GM19025 (cell line): ENCODE data around the gene PROSER3.

Experiments
- ATAC-seq: cut with Tn5 transposase; IDR thresholded peaks from one replicate; pipeline ENCODE4 v1.9.1; 2021; ENCODE audit warnings: mild to moderate bottlenecking, low read depth, moderate library complexity; ENCODE audit not compliant: unreplicated experiment

PROSER3 gene

DNA sequence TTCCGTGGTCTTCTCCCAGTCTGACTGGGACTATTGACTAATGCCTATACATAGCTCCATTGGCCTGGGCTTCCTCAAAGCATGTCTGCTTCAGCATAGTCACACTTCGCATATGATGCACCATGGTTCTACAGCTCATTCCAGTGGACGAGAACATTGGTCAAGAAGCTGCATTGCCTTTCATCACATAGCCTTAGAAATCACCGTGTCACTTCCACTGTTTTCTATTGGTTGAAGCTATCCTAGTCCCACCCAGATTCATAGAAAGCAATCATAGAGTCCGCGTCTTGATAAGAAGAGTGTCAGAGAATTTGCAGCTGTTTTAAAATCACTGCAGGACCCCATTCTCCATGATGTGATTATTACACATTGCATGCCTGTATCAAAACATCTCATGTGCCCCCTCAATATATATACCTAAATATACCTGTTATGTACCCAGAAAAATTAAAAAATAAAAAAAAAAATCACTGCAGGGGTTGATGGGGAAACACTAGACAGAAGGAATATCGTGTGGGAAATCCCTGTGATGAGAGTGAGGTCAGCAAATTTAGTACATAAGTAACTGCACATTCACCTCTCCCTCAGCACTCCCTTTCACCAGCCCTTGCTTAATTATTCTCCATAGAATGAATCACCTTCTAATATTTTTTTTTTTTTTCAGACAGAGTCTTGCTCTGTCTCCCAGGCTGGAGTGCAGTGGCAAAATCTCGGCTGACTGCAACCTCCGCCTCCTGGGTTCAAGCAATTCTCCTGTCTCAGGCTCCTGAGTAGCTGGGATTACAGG lies 15.2 kb downstream of the PROSER3 start:
- ATAC-seq = no peak

DNA sequence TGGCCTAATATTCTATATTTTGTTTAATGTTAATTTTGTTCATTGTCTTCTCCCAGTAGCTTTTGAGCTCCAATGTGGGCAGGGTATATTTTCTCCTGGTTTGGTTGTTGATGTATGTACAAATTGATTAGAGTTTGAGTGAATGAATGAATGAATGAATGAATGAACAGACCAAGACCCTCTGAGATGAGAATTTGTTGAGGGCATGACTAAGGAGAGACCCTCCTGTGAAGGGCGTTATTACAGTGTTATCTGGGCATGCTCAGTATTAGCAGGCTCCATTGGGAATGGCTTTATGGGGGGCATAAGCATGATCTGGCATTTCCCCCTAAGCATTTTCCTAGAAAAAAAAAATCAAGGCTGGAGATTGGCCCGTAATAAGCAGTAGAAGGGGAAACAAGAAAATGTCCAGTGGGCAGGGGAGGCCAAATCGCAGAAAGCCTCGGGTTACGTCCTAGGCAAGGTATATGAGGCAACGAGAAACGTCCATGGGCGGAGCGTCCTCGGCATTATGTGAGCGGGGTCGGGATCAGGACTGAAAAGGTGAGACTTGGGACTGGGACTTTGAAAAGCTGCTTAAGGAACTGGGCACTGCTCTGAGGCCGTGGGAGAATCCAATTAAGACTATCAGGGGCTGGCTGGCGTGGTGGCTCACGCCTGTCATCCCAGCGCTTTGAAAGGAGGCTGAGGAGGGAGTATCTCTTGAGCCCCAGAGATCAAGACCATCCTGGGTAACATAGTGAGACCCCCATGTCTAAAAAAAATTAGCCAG lies 16.5 kb downstream of the PROSER3 start:
- no peak for ATAC-seq

DNA sequence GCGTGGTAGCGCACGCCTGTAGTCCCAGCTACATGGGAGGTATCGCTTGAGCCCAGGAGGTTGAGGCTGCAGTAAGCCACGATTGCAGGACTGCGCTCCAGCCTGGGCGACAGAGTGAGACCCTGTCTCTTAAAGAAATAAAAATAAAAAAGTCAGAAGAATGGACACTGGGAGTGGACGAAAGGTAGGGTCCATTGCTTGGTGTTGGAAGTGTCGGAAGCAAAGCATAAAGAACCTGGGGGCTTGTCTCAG lies 17.0 kb downstream of the PROSER3 start:
- ATAC-seq = no peak

DNA sequence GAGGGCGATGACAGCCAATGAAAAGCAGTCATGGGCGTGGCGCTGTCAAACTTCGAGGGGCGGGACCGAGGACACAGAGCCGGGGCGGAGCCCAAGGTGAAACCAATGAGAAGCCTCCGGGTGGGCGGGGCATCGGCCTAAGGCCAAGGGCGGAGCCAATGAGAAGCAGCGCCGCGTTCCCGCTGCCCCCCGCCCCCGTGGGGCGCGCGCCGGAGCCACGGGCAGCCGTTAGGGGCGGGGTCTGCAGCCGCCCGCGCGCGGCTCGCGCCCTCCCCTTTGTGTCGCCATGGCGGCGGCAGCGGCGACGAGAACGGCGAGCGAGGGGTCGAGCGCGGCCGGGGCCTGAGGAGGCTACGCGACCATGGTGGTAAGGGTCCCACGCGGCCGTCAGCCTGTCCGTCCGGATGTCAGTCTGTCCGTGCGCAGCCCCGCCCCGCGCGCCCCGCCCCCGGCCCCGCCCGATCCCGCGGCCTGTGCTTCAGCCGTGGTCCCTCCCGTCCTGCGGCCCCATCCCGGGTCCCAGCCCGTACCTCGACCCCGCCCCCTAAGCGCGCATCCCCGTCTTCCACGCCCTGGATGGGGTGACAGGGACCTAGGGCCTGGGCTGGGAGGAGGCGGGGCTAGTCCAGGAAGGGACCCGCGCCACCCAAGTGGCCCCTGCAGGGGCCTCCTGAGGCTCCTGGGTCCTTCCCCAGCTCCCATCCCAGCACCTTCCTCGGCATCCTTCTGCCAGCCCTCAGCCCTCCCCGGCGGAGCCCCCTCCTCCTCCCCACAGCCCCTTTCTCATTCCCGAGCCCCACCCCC lies 17.5 kb downstream of the PROSER3 start, which contains the start of gene ARHGAP33:
ARHGAP33 (plus strand) TSS at position 267 of the 804 bp plus-strand sequence; CDS start at position 362, 95 bp downstream.
- ATAC-seq = peak; percentile 95

DNA sequence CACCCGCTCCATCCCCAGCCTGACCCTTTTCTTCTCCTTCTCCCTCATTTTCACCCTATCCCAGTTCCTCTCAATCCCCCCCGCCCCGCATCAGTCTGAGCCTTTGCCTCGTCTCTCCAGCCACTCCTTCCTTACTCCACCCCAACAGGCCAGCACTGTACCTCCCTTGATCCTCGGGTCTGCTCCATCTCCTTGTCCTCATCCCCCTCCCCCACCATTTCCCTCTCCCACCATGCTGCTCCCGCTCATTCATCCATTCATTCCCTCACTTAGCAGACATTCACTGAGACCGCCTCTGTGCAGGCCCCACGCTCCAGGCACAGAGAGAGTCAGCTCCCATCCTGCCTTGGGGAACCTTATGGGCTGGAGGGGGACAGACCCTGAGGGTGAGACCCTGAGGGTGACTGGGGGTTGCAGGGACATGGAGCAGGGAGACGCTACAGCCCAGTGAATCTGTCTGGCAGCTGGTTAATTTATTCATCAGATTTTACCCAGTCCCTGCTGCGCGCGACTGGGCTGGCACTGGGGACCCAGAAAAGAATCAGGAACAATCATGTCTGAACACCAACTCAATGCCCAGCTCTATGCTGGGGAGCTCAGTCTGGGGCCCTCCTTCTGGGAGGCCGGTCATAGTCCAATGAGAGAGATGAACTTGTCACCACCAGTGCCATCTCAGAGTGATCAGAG lies 18.3 kb downstream of the PROSER3 start:
- ATAC-seq = no peak

DNA sequence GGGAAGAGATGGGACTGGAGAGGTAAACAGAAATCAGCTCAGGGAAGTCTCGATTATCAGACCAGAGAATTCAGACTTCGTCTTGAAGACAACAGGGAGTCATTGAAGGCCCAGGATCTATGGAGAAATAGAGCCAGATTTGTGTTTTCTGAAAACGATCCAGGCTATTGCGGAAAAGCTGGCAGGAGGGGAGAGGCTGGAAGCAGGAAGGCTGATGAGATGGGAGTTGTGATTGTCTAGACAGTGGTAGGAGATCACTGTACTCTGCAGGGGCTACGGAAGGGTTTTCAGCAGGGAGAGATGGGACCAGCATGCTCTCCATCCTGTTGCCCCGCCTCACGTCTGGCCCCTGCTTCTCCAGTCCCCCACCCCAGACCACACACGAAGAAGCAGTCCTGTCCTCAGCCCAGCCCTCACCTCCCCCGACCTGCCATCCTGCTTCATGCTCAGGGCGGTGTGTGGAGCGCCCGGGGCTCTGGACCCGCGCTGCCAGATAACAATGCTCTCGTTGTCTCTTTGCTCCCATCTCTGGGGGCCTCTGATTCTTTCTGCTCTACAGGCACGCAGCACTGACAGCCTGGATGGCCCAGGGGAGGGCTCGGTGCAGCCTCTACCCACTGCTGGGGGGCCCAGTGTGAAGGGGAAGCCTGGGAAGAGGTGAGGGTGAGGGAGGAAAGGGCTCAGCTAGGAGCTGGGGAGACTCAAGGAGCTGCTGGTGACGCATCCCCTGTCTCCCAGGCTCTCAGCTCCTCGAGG lies 19.3 kb downstream of the PROSER3 start:
- no peak for ATAC-seq

DNA sequence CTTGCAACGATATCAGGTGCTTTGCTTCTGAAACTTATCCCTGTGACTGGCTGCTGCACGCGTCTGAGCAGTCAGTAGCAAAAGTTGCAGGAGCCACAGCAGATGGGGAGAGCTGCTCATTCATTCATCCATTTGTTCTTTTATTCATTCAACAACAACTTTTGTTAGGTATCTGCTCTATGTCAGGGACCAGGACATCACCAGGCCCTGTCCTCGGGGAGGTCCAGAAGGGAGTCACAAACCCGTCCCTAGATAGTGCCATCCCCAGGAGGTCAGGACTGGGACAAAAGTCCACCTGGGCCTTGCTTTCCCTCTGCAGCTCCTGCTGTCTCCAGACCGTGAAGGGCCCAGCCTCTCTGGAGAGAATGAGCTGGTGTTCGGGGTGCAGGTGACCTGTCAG lies 20.0 kb downstream of the PROSER3 start:
- no peak for ATAC-seq

DNA sequence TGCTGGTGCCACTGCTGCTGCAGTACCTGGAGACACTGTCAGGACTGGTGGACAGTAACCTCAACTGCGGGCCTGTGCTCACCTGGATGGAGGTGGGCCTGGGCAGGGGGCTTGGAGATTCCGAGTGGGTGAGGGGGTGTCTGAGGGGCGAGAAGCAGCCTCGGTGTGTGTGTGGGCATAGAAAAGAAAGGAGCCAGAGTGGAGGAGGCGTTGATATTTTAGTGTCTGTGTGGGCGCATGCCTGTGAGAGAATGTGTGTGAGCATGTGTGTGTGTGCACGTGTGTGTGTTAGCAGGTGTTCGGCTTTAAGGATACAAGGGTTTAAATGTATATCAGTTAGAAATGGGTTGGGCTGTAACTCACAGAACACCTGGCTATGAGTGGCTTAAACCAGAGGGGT lies 21.1 kb downstream of the PROSER3 start:
- ATAC-seq = no peak

DNA sequence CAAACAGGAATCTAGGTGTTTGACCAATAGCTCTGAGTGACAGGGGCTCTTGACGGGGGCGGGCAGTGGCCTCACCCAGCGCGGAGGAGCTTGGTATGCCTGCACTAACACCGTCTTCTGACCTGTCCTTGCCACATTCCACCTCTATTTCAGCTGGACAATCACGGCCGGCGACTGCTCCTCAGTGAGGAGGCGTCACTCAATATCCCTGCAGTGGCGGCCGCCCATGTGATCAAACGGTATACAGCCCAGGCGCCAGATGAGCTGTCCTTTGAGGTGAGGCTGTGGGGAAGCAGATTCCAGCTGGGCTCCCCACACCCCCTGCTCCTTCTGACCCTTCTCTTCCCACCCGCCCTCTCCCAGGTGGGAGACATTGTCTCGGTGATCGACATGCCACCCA lies 22.1 kb downstream of the PROSER3 start:
- no peak for ATAC-seq

DNA sequence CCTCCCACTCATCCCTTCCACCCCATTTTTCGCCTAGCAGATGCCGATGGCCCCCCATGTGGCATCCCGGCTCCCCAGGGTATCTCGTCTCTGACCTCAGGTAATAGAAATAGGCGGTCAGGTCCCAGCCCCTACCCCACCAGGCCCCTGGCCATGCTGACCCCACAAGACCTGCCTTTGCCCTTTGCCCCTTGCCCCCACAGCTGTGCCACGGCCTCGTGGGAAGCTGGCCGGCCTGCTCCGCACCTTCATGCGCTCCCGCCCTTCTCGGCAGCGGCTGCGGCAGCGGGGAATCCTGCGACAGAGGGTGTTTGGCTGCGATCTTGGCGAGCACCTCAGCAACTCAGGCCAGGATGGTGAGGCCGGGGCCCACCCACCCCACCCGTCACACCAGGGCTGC lies 22.7 kb downstream of the PROSER3 start:
- no peak for ATAC-seq

DNA sequence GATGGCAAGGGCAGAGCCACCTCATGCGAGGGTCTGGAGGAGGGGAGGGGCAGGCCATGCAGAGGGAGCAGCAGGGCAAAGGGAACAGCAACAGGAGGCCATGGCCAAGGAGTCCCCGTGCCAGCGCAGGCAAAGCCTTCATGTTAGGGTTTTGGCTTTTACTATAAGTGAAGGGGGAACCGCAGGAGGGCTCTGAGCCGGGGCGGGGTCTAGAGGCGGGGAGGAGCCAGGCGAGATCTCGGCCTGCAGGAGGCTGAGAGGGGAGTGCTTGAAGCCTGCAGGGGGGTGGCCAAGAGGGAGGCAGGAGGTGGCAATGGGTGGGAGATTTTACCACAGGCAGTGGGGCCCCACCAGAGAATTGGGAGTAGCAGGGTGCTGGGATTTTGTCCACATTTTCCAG lies 23.7 kb downstream of the PROSER3 start:
- ATAC-seq = no peak

DNA sequence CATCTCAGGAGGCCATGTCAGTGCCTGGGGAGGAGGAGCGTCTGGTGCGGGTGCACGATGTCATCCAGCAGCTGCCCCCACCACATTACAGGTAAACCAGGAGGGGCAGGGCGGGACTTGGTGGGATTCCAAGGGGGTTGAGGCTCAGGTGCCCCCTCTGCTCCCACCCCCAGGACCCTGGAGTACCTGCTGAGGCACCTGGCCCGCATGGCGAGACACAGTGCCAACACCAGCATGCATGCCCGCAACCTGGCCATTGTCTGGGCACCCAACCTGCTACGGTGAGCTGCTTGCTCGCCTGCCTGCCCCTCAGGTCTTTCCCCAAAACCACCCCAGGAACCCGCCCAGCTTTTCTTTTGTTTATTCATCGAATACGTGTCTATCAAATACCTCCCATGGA lies 24.6 kb downstream of the PROSER3 start:
- ATAC-seq = no peak

DNA sequence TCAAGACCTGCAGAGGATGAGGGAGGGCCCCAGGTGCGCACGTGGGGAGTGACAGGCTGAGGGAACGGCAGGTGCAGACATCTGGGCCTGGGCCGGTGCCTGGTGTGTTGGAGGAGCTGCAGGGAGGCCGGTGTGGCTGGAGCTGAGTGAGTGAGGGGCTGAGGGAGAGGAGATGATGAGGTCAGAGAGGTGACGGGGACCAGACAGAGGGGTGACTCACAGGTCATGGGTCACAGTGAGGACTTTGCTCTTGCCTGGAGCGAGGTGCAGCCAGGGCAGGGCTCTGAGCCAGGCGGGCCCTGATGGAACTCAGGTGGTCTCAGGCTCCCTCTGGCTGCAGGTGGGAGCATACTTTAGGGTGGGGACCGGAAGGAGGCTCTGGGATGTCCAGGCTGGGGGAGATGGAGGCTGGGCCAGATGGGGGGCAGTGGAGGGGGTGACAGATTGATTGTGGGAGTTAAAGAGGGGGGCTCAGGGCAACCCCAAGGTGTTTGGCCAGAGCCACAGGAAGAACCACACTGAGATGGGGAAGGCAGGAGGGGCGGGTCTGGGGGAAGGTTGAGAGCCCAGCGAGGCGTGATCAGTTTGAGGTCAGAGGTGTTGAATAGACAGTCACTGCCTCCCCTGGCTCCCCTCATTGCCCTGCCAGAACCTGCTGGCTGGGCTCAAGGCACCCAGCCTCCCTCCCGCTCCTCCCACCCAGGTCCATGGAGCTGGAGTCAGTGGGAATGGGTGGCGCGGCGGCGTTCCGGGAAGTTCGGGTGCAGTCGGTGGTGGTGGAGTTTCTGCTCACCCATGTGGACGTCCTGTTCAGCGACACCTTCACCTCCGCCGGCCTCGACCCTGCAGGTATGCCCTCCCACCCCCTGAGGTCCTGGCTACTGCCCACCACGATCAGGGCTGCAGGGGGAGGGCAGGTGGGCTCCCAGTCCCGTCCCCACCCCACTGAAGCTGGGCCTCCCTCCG lies 25.8 kb downstream of the PROSER3 start:
- ATAC-seq = no peak

DNA sequence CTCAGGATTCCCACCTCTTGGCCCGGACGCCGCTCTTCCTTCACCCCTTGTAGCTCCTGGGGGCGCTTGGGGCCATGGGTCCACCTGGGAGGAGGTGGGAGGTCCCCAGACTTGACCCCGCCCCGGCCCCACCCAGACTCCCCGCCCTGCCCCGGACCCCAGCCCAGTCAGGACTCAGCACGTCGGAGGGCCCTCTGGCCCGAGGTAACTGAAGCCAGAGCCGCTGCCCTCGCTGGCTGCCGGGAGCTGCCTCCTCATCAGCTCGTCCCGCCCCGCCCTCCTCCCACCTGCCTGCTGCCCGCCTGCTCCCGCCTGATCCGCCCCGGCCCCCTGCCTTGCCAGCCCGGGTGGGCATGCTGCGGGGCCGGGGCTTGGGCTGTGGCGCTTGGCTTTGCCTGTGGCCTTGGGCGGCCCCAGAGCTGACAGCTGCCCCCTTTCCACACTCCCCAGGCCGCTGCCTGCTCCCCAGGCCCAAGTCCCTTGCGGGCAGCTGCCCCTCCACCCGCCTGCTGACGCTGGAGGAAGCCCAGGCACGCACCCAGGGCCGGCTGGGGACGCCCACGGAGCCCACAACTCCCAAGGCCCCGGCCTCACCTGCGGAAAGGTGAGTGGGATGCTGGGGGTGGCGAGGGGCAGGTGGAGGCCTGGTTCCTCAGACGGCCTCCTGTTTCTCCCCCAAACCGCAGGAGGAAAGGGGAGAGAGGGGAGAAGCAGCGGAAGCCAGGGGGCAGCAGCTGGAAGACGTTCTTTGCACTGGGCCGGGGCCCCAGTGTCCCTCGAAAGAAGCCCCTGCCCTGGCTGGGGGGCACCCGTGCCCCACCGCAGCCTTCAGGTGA lies 26.7 kb downstream of the PROSER3 start:
- no peak for ATAC-seq

DNA sequence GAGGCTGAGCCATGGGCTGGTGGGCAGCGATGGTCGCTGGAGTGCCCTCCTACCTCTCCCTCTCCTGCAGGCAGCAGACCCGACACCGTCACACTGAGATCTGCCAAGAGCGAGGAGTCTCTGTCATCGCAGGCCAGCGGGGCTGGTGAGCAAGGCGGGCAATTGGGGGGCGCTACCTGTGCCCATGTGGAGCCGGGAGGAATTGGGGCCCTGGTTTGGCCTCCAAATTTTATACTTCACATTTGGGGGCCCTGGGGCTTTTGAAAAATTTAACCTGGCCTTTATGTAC lies 27.3 kb downstream of the PROSER3 start:
- ATAC-seq = no peak

DNA sequence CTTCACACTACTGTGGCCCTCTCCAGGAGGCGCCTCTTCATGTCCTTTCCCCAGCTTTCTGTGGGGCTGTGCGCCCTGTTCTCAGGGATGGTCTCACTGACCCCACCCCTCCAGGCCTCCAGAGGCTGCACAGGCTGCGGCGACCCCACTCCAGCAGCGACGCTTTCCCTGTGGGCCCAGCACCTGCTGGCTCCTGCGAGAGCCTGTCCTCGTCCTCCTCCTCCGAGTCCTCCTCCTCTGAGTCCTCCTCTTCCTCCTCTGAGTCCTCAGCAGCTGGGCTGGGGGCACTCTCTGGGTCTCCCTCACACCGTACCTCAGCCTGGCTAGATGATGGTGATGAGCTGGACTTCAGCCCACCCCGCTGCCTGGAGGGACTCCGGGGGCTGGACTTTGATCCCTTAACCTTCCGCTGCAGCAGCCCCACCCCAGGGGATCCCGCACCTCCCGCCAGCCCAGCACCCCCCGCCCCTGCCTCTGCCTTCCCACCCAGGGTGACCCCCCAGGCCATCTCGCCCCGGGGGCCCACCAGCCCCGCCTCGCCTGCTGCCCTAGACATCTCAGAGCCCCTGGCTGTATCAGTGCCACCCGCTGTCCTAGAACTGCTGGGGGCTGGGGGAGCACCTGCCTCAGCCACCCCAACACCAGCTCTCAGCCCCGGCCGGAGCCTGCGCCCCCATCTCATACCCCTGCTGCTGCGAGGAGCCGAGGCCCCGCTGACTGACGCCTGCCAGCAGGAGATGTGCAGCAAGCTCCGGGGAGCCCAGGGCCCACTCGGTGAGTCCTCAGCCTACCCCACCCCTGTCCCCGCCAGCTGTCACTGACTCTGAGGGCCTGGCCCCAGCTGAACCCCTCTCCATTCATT lies 28.6 kb downstream of the PROSER3 start:
- no peak for ATAC-seq

DNA sequence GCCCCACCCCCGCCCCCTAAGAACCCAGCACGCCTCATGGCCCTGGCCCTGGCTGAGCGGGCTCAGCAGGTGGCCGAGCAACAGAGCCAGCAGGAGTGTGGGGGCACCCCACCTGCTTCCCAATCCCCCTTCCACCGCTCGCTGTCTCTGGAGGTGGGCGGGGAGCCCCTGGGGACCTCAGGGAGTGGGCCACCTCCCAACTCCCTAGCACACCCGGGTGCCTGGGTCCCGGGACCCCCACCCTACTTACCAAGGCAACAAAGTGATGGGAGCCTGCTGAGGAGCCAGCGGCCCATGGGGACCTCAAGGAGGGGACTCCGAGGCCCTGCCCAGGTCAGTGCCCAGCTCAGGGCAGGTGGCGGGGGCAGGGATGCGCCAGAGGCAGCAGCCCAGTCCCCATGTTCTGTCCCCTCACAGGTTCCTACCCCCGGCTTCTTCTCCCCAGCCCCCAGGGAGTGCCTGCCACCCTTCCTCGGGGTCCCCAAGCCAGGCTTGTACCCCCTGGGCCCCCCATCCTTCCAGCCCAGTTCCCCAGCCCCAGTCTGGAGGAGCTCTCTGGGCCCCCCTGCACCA lies 29.3 kb downstream of the PROSER3 start:
- no peak for ATAC-seq
